ENCODE measurements around the gene RTP1. TPM values are rescaled to one million over a fixed set of nuclear protein-coding genes. Genes with fewer than 3 reads are reported as not detected.

The RTP1 gene
- total RNA-seq, 1 donor from 2014 or later: not detected

DNA sequence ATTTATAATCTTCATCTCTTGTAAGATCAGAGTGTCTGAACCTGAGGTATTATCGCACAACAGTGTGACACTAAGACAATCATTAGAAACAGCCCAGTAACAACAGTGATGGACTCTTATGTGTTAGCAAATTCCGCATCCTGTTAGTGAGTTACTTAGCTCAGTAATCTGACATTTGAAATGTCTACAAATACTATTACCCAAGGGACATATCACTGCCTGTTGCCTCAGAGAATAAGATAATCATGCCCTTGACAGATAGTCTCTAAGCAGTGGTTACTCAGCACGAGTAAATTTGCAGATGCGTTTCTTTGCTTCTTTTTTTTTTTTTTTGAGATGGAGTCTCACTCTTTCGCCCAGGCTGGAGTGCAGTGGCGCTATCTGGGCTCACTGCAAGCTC, 13.4 kb upstream of the RTP1 start:
- no peak overlapping the region for H3K27ac Mint-ChIP-seq
- Histone ChIP-seq H3K4me3 (no peak overlapping the region), H3K36me3 (no peaks in the 10 kb centered on the region), H3K4me1 (peaks cover 20% of the 10 kb centered on the region), H3K4me2 (peak overlapping the region; percentile 21), H3K9me3 (ENCODE audit: low read depth) (no peaks in the 10 kb centered on the region), H3K79me2 (ENCODE audit: low read depth) (no peaks in the 10 kb centered on the region), H3K27ac (no peak overlapping the region), H3K27me3 (peaks cover 23% of the 10 kb centered on the region), H3K9ac (no peak overlapping the region), H2AFZ (replicated peaks) (no peak overlapping the region), H3F3A (ENCODE audit: low read depth) (peaks cover 16% of the 10 kb centered on the region), H4K20me1 (ENCODE audit: low read depth) (no peaks in the 10 kb centered on the region)
- H3K27me3 Mint-ChIP-seq (ENCODE audit: insufficient read depth, low read depth): peaks cover 5% of the 10 kb centered on the region
- H3K4me3 Mint-ChIP-seq: no peak overlapping the region
- peaks cover 2% of the 10 kb centered on the region for H3K9me3 Mint-ChIP-seq
- TF ChIP-seq, protein P1, sequence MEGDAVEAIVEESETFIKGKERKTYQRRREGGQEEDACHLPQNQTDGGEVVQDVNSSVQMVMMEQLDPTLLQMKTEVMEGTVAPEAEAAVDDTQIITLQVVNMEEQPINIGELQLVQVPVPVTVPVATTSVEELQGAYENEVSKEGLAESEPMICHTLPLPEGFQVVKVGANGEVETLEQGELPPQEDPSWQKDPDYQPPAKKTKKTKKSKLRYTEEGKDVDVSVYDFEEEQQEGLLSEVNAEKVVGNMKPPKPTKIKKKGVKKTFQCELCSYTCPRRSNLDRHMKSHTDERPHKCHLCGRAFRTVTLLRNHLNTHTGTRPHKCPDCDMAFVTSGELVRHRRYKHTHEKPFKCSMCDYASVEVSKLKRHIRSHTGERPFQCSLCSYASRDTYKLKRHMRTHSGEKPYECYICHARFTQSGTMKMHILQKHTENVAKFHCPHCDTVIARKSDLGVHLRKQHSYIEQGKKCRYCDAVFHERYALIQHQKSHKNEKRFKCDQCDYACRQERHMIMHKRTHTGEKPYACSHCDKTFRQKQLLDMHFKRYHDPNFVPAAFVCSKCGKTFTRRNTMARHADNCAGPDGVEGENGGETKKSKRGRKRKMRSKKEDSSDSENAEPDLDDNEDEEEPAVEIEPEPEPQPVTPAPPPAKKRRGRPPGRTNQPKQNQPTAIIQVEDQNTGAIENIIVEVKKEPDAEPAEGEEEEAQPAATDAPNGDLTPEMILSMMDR (IDR thresholded peaks at IDR 0.05): no peak
- TF ChIP-seq EZH2 (IDR thresholded peaks at IDR 0.05): no peak
- no peak for TF ChIP-seq EZH2phosphoT487 (IDR thresholded peaks at IDR 0.05)
- peaks cover 16% of the 10 kb centered on the region for H3K4me1 Mint-ChIP-seq
- no peak for DNase-seq (ENCODE audit: low spot score)
- H3K36me3 Mint-ChIP-seq: no peaks in the 10 kb centered on the region

DNA sequence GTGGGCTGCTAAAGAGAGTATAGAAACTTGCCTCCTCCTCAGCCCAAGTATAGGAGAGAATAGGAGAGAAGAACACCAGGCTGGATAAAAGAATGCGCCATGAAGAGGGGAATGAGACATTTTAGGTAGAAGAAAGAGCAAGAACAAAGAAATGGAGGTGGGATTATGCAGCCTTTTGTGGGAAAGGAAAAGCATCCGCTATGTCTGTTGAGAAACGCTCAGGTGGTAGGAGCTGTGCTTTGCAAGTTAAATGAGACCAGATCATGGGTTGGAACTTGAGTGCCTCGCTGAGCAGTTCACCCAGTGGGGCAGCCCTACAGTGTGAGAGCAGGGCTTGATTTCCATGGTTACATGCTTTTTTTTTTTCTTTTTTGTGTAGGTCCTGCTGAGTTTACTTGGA, 11.5 kb upstream of the RTP1 start:
- Histone ChIP-seq H3K4me3 (no peak overlapping the region), H4K20me1 (ENCODE audit: low read depth) (no peaks in the 10 kb centered on the region), H3K27me3 (peaks cover 6% of the 10 kb centered on the region), H2AFZ (replicated peaks) (no peak overlapping the region), H3K4me2 (no peak overlapping the region), H3K4me1 (peaks cover 20% of the 10 kb centered on the region), H3K9ac (no peak overlapping the region), H3K79me2 (ENCODE audit: low read depth) (no peaks in the 10 kb centered on the region), H3F3A (ENCODE audit: low read depth) (peaks cover 16% of the 10 kb centered on the region), H3K9me3 (ENCODE audit: low read depth) (no peaks in the 10 kb centered on the region), H3K36me3 (no peaks in the 10 kb centered on the region), H3K27ac (no peak overlapping the region)
- H3K27ac Mint-ChIP-seq: no peak overlapping the region
- H3K9me3 Mint-ChIP-seq: peaks cover 2% of the 10 kb centered on the region
- peaks cover 5% of the 10 kb centered on the region for H3K27me3 Mint-ChIP-seq (ENCODE audit: insufficient read depth, low read depth)
- no peak overlapping the region for H3K4me3 Mint-ChIP-seq
- peak; percentile 36 for DNase-seq (ENCODE audit: low spot score)
- no peak for TF ChIP-seq EZH2phosphoT487 (IDR thresholded peaks at IDR 0.05)
- TF ChIP-seq EZH2 (IDR thresholded peaks at IDR 0.05): no peak
- TF ChIP-seq, protein P1 (IDR thresholded peaks at IDR 0.05): no peak
- H3K4me1 Mint-ChIP-seq: peaks cover 16% of the 10 kb centered on the region
- no peaks in the 10 kb centered on the region for H3K36me3 Mint-ChIP-seq

DNA sequence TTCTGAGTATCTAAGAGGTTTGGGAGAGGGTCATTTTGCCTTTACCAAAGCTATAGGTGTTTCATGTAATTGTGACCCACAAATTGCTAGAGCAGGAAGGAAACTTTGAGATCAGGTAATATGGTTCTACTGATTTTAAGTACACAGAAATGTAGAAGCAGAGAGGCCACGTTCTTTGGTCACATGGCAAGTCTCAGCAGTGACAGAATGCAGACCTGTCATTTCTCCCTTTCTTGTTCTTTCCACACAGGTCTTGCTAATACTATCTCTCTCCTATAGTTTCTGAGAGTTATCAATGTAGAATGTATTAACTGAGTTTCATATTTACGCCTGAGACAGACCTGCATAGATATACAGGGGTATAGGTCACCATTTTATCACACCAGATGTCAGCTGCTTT, 10.9 kb upstream of the RTP1 start:
- no peak overlapping the region for H3K4me2 ChIP-seq
- H3K9ac ChIP-seq: no peak overlapping the region
- DNase-seq (ENCODE audit: low spot score): no peak
- no peaks in the 10 kb centered on the region for H3K9me3 ChIP-seq (ENCODE audit: low read depth)
- Mint-ChIP-seq H3K27me3 (ENCODE audit: insufficient read depth, low read depth) (peaks cover 5% of the 10 kb centered on the region), H3K27ac (no peak overlapping the region), H3K36me3 (no peaks in the 10 kb centered on the region), H3K9me3 (peaks cover 2% of the 10 kb centered on the region), H3K4me3 (no peak overlapping the region), H3K4me1 (peaks cover 16% of the 10 kb centered on the region)
- H3F3A ChIP-seq (ENCODE audit: low read depth): peaks cover 16% of the 10 kb centered on the region
- H3K4me1 ChIP-seq: peaks cover 20% of the 10 kb centered on the region
- H3K27me3 ChIP-seq: peaks cover 3% of the 10 kb centered on the region
- no peak for TF ChIP-seq EZH2 (IDR thresholded peaks at IDR 0.05)
- TF ChIP-seq, protein P1 (IDR thresholded peaks at IDR 0.05): no peak
- no peak overlapping the region for H3K4me3 ChIP-seq
- H4K20me1 ChIP-seq (ENCODE audit: low read depth): no peaks in the 10 kb centered on the region
- no peak overlapping the region for H2AFZ ChIP-seq (replicated peaks)
- H3K27ac ChIP-seq: no peak overlapping the region
- no peaks in the 10 kb centered on the region for H3K79me2 ChIP-seq (ENCODE audit: low read depth)
- no peaks in the 10 kb centered on the region for H3K36me3 ChIP-seq
